Smooth muscle cell (in vitro differentiated cells): ENCODE measurements around the gene KIF3C. TPM values are rescaled to one million over a fixed set of nuclear protein-coding genes. Genes with fewer than 3 reads are reported as not detected.

Experiments
- DNase-seq: peaks from one replicate; lab custom pipeline; 2025; ENCODE audit not compliant: unreplicated experiment; lab: John Stamatoyannopoulos, UW
- H2AFZ ChIP-seq: fragments of 200-600 bp; sonication (generic); 2 replicates; pipeline ENCODE4 v1.6.0; 2016; ENCODE audit warnings: antibody characterized with exemption, low read depth, mild to moderate bottlenecking
- H3F3A ChIP-seq: fragments of 200-600 bp; sonication (generic); 2 replicates; pipeline ENCODE4 v1.6.0; 2017; ENCODE audit warnings: antibody characterized with exemption, low read depth
- H3K27ac ChIP-seq: fragments of 200-600 bp; sonication (generic); 2 replicates; pipeline ENCODE4 v1.5.1; 2016; ENCODE audit warnings: low read depth, mild to moderate bottlenecking
- H3K27me3 ChIP-seq: fragments of 200-600 bp; sonication (generic); 2 replicates; pipeline ENCODE4 v1.6.1; 2016; ENCODE audit warnings: low read depth, mild to moderate bottlenecking
- H3K36me3 ChIP-seq: fragments of 200-600 bp; sonication (generic); 2 replicates; pipeline ENCODE4 v1.5.1; 2016; ENCODE audit warnings: low read depth
- H3K4me1 ChIP-seq: fragments of 200-600 bp; sonication (generic); 2 replicates; pipeline ENCODE4 v1.5.1; 2016; ENCODE audit warnings: low read depth
- H3K4me2 ChIP-seq: fragments of 200-600 bp; sonication (generic); 2 replicates; pipeline ENCODE4 v1.6.0; 2016; ENCODE audit warnings: mild to moderate bottlenecking
- H3K4me3 ChIP-seq: fragments of 200-600 bp; sonication (generic); 2 replicates; pipeline ENCODE4 v1.5.1; 2016; ENCODE audit warnings: mild to moderate bottlenecking
- H3K79me2 ChIP-seq: fragments of 200-600 bp; sonication (generic); 2 replicates; pipeline ENCODE4 v1.6.0; 2016; ENCODE audit warnings: low read depth, mild to moderate bottlenecking
- H3K9ac ChIP-seq: fragments of 200-600 bp; sonication (generic); 2 replicates; pipeline ENCODE4 v1.6.0; 2016; ENCODE audit warnings: low read depth
- H3K9me3 ChIP-seq: fragments of 200-600 bp; sonication (generic); replicated peaks from 2 replicates; pipeline ENCODE4 v1.5.1; 2016; ENCODE audit warnings: low read depth
- H4K20me1 ChIP-seq: fragments of 200-600 bp; sonication (generic); 2 replicates; pipeline ENCODE4 v1.6.0; 2016; ENCODE audit warnings: low read depth
- CTCF ChIP-seq: fragments of 200-600 bp; sonication (generic); IDR thresholded peaks from 2 replicates; pipeline ENCODE4 v1.5.1; 2017; ENCODE audit warnings: borderline replicate concordance, mild to moderate bottlenecking, antibody characterized with exemption; ENCODE audit not compliant: insufficient read depth, poor library complexity, severe bottlenecking
- WGBS: methylation state at CpG from one replicate; pipeline ENCODE4 v1.1.7; 2016; ENCODE audit warnings: low lambda C conversion rate; 5-methylcytosine and 5-hydroxymethylcytosine counted together
- polyA plus RNA-seq: library from polyadenylated mRNA; unstranded; fragments of >200 nt; fragmentation: Nextera tagmentation; extraction: Ambion mirVana; gene quantifications from 2 replicates; pipeline ENCODE4 v1.2.1, GENCODE V29; 2016
- total RNA-seq: library from RNA; depleted of rRNA; stranded (reverse); fragments of >200 nt; gene quantifications from 2 replicates; pipeline ENCODE4 v1.2.3, GENCODE V29; 2014

The KIF3C gene
- total and polyA plus RNA-seq, 2 experiments from 2014 or later, result 14.7 to 18.9 TPM

GRCh38 chr2:26008095-26008494 lies 25.8 kb upstream of the KIF3C start:
- H4K20me1 ChIP-seq, result no peaks in the 10 kb centered on the region
- H3K4me3 ChIP-seq, result no peak overlapping the region
- no peaks in the 10 kb centered on the region for H3K27me3 ChIP-seq
- H3K9me3 ChIP-seq, result no peaks in the 10 kb centered on the region
- H3K9ac ChIP-seq, result no peak overlapping the region
- WGBS, result 96% methylated on average over 1 of the region's 1 CpG
- no peak overlapping the region for H3K4me2 ChIP-seq
- H3F3A ChIP-seq, result no peaks in the 10 kb centered on the region
- H3K4me1 ChIP-seq, result peaks cover 15% of the 10 kb centered on the region
- H3K36me3 ChIP-seq, result no peaks in the 10 kb centered on the region
- no peak for TF ChIP-seq CTCF
- no peaks in the 10 kb centered on the region for H3K79me2 ChIP-seq
- no peak for DNase-seq
- peak overlapping the region; percentile 61 for H3K27ac ChIP-seq
- no peak overlapping the region for H2AFZ ChIP-seq

- Histone ChIP-seq H3K9me3 (no peaks in the 10 kb centered on the region), H3K4me3 (no peak overlapping the region), H3K4me2 (no peak overlapping the region), H3K27me3 (no peaks in the 10 kb centered on the region), H2AFZ (no peak overlapping the region), H4K20me1 (no peaks in the 10 kb centered on the region), H3K27ac (no peak overlapping the region), H3K36me3 (no peaks in the 10 kb centered on the region), H3K4me1 (no peaks in the 10 kb centered on the region), H3F3A (no peaks in the 10 kb centered on the region), H3K79me2 (no peaks in the 10 kb centered on the region), H3K9ac (no peak overlapping the region)
- TF ChIP-seq CTCF, result no peak
- 92% methylated on average over 9 of the region's 9 CpGs for WGBS
- DNase-seq, result no peak
Measured at GRCh38 chr2:26002632-26003310, 20.5 kb upstream of the KIF3C start.

GRCh38 chr2:26001743-26002351 lies 19.6 kb upstream of the KIF3C start:
- WGBS, result 86% methylated on average over 4 of the region's 4 CpGs
- Histone ChIP-seq H3F3A (no peaks in the 10 kb centered on the region), H2AFZ (no peak overlapping the region), H3K4me2 (no peak overlapping the region), H4K20me1 (no peaks in the 10 kb centered on the region), H3K4me1 (no peaks in the 10 kb centered on the region), H3K4me3 (no peak overlapping the region), H3K9ac (no peak overlapping the region), H3K36me3 (no peaks in the 10 kb centered on the region), H3K27me3 (no peaks in the 10 kb centered on the region), H3K9me3 (no peaks in the 10 kb centered on the region), H3K27ac (no peak overlapping the region), H3K79me2 (no peaks in the 10 kb centered on the region)
- no peak for DNase-seq
- TF ChIP-seq CTCF, result no peak
